ENCODE results near the gene ERICH2. TPM values are rescaled to one million over a fixed set of nuclear protein-coding genes. Genes with fewer than 3 reads are reported as not detected.

The ERICH2 gene
- total RNA-seq, 3 donors from 2014 or later = 0.92 TPM; not detected in 2

DNA sequence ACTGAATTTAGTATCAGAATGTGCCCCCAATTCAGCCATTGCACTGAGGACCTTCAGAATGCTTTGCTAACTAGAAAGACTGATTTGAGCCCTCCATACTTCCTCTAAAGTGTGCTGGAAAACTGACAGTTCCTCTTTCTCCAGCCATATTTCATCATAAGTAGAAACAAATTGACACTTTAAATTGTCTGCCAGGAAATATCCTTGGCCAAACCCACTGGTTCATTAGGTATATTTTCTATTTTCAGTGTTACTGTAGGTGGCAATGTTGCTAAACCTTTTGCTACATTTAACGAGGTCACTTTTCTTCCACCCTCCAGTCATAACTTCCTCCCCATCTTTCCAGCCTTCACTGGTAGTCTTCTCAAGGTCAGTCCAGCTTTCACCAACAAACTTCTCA lies 33.5 kb upstream of the ERICH2 start:
- DNase-seq (no peak), ATAC-seq (no peak)
- H3K9me3 ChIP-seq = no peaks in the 10 kb centered on the region

DNA sequence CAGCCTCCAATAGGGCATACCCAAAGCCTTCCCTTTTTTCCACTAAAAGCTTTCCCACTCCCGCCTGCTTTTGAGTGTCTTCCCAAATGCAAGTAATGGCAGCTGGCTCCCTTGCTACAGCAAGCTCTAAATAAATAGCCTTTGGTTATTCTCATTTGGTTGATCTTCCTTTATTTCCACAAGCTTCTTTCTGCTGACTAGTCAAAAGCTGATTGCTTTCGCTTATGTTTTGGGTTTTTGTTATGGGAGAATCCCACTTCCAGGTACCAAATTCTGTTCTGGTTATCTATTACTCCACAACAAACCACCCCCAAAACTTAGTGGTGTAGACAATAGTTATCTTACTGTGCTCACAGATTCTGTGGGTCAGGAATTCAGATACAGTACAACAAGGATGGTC lies 32.8 kb upstream of the ERICH2 start:
- H3K4me1 ChIP-seq (ENCODE audit: low read depth) = no peaks in the 10 kb centered on the region
- H3K4me3 ChIP-seq = no peak overlapping the region
- ATAC-seq (no peak), DNase-seq (no peak)
- TF ChIP-seq, protein P1, sequence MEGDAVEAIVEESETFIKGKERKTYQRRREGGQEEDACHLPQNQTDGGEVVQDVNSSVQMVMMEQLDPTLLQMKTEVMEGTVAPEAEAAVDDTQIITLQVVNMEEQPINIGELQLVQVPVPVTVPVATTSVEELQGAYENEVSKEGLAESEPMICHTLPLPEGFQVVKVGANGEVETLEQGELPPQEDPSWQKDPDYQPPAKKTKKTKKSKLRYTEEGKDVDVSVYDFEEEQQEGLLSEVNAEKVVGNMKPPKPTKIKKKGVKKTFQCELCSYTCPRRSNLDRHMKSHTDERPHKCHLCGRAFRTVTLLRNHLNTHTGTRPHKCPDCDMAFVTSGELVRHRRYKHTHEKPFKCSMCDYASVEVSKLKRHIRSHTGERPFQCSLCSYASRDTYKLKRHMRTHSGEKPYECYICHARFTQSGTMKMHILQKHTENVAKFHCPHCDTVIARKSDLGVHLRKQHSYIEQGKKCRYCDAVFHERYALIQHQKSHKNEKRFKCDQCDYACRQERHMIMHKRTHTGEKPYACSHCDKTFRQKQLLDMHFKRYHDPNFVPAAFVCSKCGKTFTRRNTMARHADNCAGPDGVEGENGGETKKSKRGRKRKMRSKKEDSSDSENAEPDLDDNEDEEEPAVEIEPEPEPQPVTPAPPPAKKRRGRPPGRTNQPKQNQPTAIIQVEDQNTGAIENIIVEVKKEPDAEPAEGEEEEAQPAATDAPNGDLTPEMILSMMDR (IDR thresholded peaks at IDR 0.05) = no peak
- no peaks in the 10 kb centered on the region for H3K36me3 ChIP-seq (ENCODE audit: low read depth)
- intact Hi-C loops (cut with DNase I, micrococcal nuclease) = no loop called here
- no peaks in the 10 kb centered on the region for H3K9me3 ChIP-seq

More for the DNA sequence above, 33.5 kb upstream of the ERICH2 start:
- no peaks in the 10 kb centered on the region for H3K4me1 ChIP-seq (ENCODE audit: low read depth)
- TF ChIP-seq, protein P1 (IDR thresholded peaks at IDR 0.05) = no peak
- intact Hi-C loops (cut with DNase I, micrococcal nuclease) = no loop called here
- H3K4me3 ChIP-seq = no peak overlapping the region
- H3K36me3 ChIP-seq (ENCODE audit: low read depth) = no peaks in the 10 kb centered on the region

DNA sequence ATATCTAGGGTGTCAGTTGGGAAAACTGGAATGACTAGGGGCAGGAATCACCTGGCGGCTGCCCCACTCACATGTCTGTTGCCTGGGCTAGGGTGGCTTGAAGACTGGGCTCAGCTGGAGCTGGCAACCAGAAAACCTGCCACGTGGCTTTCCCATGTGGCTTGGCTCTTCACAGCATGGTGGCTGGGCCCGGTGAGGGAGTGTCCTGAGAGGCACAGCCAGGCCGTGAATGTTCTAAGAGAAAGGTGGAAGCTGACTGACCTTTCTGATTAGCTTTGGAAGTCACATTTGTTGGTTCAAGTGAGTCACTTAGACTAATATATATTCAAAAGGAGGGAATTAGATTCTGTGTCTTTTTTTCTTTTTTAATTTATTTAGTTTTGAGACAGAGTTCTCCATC lies 32.4 kb upstream of the ERICH2 start:
- DNase-seq (no peak), ATAC-seq (no peak)
- TF ChIP-seq, protein P1 (IDR thresholded peaks at IDR 0.05) = no peak
- no peak overlapping the region for H3K4me3 ChIP-seq
- H3K9me3 ChIP-seq = no peaks in the 10 kb centered on the region
- no peaks in the 10 kb centered on the region for H3K4me1 ChIP-seq (ENCODE audit: low read depth)
- intact Hi-C loops (cut with DNase I, micrococcal nuclease) = no loop called here
- no peaks in the 10 kb centered on the region for H3K36me3 ChIP-seq (ENCODE audit: low read depth)

DNA sequence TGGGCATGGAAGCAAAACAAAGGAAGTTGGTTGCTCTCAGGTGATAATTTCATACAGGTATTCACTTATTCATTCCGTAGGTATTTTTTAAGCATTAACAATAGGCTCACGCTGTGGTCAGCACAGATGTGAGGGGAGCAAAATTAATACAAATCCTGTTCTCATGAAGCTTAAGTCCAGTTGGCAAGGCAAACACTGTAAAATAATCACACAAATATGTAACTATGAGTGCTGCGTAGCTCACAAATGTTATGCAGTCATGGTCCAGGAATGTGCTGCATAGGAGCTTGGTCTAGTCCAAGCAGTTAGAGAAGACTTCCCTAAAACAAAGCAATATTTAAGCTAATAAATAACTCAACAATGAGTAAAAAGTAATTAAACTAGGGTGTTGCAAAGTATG lies 31.1 kb upstream of the ERICH2 start:
- TF ChIP-seq, protein P1 (IDR thresholded peaks at IDR 0.05) = no peak
- H3K4me1 ChIP-seq (ENCODE audit: low read depth) = no peaks in the 10 kb centered on the region
- ATAC-seq = no peak
- no peaks in the 10 kb centered on the region for H3K9me3 ChIP-seq
- no peaks in the 10 kb centered on the region for H3K36me3 ChIP-seq (ENCODE audit: low read depth)
- intact Hi-C loops (cut with DNase I, micrococcal nuclease) = no loop called here
- no peak overlapping the region for H3K4me3 ChIP-seq
- no peak for DNase-seq

DNA sequence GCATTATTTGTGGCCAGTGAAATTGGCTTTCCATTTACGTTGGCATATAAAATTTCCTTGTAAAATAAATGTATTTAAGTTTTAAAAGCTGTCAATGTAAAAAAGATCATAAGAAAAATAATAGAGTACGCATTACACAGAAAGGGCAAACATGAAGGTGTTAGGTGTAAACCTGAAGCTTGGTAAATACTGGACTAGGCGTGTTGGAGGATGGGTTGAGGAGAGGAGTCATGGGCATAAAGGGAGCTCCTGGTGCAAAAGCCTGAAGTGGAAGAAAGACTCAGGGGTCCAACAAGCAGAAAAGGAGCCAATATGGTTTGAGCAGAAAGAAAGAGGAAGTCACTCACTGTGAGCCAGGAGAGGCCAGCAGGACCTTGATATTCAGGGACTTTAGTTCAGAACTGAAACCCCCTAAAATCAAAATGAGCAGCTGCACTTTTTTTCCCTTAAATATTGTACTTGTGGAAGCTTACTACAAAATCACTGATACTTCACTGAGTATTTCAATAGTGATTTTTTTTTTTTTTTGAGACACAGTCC lies 30.6 kb upstream of the ERICH2 start:
- Histone ChIP-seq H3K4me1 (ENCODE audit: low read depth) (no peaks in the 10 kb centered on the region), H3K36me3 (ENCODE audit: low read depth) (no peaks in the 10 kb centered on the region), H3K4me3 (no peak overlapping the region), H3K9me3 (no peaks in the 10 kb centered on the region)
- DNase-seq = no peak
- TF ChIP-seq, protein P1 (IDR thresholded peaks at IDR 0.05) = no peak
- ATAC-seq = no peak
- intact Hi-C loops (cut with DNase I, micrococcal nuclease) = no loop called here

DNA sequence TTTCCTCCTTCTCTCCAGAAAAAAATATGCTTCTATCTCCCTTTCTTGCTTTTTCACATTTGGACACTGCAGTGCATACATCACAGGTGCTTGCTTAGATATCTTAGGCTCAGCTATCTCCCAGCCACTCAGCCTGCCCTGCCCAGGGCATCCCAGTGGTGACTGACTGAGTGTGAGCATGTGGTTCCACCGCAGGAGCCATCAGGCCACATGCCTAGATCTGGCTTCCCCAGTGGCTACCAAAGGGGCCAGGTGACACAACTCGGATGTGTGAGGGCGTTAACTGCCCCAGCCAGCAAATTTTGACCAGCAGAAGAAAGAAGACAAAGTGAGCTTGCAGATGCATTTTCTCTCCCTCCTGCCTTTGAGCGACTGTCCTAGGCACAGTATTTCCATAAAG lies 29.5 kb upstream of the ERICH2 start:
- ATAC-seq = no peak
- TF ChIP-seq, protein P1 (IDR thresholded peaks at IDR 0.05) = no peak
- intact Hi-C loops (cut with DNase I, micrococcal nuclease) = no loop called here
- Histone ChIP-seq H3K36me3 (ENCODE audit: low read depth) (no peaks in the 10 kb centered on the region), H3K4me3 (no peak overlapping the region), H3K9me3 (no peaks in the 10 kb centered on the region), H3K4me1 (ENCODE audit: low read depth) (no peaks in the 10 kb centered on the region)
- DNase-seq = no peak

Data from mucosa of descending colon (tissue), 3 donors.